HG03342 (cell line): ENCODE results near the gene PIANP.
"Not testable (repeated sequence)": the region's sequence is repeated elsewhere in the genome, so short reads cannot be mapped to it uniquely, and the experiment has no call there.

ENCODE experiments used
- ATAC-seq: cut with Tn5 transposase; IDR thresholded peaks from one replicate; pipeline ENCODE4 v1.9.1; 2021; ENCODE audit warnings: mild to moderate bottlenecking, moderate library complexity; ENCODE audit not compliant: unreplicated experiment

PIANP gene

GRCh38 chr12:6708351-6708750 lies 7.7 kb upstream of the PIANP start:
- not testable (repeated sequence) for ATAC-seq

- ATAC-seq = no peak
Observed at GRCh38 chr12:6703631-6704030, 3.0 kb upstream of the PIANP start.

- ATAC-seq = no peak
Observed at GRCh38 chr12:6701078-6701768, 608 bp upstream of the PIANP start.

GRCh38 chr12:6699989-6700645 lies 498 bp downstream of the PIANP start:
- ATAC-seq = no peak

GRCh38 chr12:6699259-6699988 lies 1.2 kb downstream of the PIANP start:
- no peak for ATAC-seq

- ATAC-seq = no peak
Observed at GRCh38 chr12:6698352-6699046, 2.1 kb downstream of the PIANP start.

GRCh38 chr12:6697584-6698351 lies 2.8 kb downstream of the PIANP start:
- ATAC-seq = no peak

GRCh38 chr12:6696690-6697583 lies 3.7 kb downstream of the PIANP start:
- ATAC-seq = no peak

- ATAC-seq = no peak
Observed at GRCh38 chr12:6695313-6696045, 5.1 kb downstream of the PIANP start.

- ATAC-seq = no peak
Observed at GRCh38 chr12:6694701-6695100, 5.9 kb downstream of the PIANP start.

GRCh38 chr12:6693832-6694355 lies 6.7 kb downstream of the PIANP start:
- ATAC-seq = no peak

- no peak for ATAC-seq
Observed at GRCh38 chr12:6692888-6693287, 7.7 kb downstream of the PIANP start.

- no peak for ATAC-seq
Observed at GRCh38 chr12:6691473-6691872, 9.1 kb downstream of the PIANP start.

- peak; percentile 82 for ATAC-seq
Observed at GRCh38 chr12:6688999-6689882, 11.4 kb downstream of the PIANP start, which contains the start of gene ZNF384. ZNF384 (minus strand) TSS chr12:6689375; CDS start chr12:6679520, 9,855 bp downstream.

GRCh38 chr12:6688543-6688998 lies 12.0 kb downstream of the PIANP start:
- ATAC-seq = no peak

- no peak for ATAC-seq
Observed at GRCh38 chr12:6685814-6686213, 14.8 kb downstream of the PIANP start.

GRCh38 chr12:6684609-6685008 lies 16.0 kb downstream of the PIANP start:
- ATAC-seq = no peak
